Retinal pigment epithelial cell (primary cell): Measurements from ENCODE around the gene TDO2.

ENCODE experiments used
- DNase-seq: peaks from one replicate; pipeline ENCODE4 v3.0.0-alpha.2; 2010; ENCODE audit warnings: low read depth
- H3K4me3 ChIP-seq: 2 replicates; pipeline ENCODE4 v1.5.1; 2011; ENCODE audit warnings: mild to moderate bottlenecking, low read length, control low read depth, moderate library complexity
- TF ChIP-seq, protein P1 (sequence below): conservative IDR thresholded peaks from 2 replicates; pipeline ENCODE4 v1.5.1; 2011; ENCODE audit warnings: low read depth, low read length, control low read depth, inconsistent platforms

TDO2 gene

DNA sequence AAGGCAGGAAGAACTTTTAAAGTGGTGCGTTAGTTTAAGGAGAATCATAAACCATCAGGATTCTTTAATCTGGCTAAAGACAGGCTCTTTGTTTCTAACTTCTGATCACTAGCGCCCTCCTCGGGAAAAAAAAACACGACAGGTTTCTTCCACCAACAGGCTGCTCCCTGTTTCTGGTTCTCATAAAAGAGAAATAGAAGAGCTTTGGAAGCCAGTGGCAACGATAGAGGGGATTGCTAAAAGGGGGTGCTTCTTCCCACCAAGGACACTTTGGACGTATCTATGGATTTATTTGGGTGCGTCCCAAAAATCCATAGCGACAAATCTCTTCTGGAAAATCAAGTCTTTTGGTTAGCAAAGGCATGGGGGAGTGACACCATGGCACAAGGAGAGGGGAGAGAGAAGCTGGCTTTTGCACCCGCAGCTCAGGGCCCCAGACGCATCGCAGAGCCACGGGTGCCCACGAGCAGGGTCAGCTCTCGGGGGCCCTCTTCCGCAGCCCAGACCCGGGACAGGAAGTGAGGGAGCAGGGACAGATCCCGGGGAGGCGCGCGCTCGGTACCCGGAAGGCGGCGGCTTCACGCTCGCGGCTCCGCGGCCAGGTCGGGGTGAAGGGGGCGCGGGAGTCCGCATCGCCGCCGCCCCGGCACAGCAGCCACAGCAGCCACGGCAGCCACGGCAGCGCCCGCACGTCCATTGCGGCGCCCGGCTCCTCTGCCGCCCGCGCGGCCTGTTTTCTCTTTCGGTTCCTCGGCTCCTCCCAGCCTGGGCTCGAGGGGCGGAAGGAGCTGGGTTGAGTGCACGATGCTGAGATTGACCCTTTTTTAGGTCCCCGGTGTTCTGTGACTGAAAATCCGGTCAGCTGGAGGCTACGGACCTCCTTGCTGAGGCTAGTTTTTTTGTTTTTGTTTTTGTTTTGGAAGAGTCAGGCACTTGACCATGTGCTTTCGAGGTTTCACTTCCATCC, 49.9 kb downstream of the TDO2 start, which contains the start of gene CTSO:
Gene CTSO (minus strand): TSS at position 716 of the 967 bp plus-strand sequence. CDS start 19 bp downstream, at position 697.
- no peak for DNase-seq
- H3K4me3 ChIP-seq: peak within 1 kb of the TSS; percentile 64

DNA sequence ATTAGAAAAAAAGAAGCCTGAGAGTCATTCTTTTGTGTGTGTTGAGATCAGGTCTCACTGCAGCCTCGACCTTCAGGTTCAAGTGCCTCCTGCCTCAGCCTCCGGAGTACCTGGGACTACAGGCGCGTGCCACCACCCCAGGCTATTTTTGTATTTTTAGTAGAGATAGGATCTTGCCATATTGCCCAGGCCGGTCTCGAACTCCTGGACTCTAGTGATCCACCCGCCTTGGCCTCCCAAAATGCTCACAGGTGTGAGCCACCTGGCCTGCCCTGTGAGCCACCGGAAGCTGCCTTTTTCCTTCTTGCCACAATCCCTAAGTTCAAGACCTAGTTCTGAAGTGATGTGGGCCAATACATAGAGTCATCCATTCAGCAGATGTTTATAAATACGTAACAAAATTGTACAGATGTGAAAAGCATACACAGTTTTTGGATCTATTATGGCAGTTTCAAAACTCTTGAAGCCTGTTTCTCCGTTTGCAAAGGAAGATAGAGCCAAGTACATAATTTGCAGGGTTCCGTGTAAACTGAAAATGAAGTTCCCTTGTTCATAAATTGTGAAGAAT, 50.7 kb downstream of the TDO2 start:
- peak overlapping the region; percentile 64 for H3K4me3 ChIP-seq
- TF ChIP-seq, protein P1, sequence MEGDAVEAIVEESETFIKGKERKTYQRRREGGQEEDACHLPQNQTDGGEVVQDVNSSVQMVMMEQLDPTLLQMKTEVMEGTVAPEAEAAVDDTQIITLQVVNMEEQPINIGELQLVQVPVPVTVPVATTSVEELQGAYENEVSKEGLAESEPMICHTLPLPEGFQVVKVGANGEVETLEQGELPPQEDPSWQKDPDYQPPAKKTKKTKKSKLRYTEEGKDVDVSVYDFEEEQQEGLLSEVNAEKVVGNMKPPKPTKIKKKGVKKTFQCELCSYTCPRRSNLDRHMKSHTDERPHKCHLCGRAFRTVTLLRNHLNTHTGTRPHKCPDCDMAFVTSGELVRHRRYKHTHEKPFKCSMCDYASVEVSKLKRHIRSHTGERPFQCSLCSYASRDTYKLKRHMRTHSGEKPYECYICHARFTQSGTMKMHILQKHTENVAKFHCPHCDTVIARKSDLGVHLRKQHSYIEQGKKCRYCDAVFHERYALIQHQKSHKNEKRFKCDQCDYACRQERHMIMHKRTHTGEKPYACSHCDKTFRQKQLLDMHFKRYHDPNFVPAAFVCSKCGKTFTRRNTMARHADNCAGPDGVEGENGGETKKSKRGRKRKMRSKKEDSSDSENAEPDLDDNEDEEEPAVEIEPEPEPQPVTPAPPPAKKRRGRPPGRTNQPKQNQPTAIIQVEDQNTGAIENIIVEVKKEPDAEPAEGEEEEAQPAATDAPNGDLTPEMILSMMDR: no peak
- no peak for DNase-seq

More for the DNA sequence above, 49.9 kb downstream of the TDO2 start, which contains the start of gene CTSO:
- TF ChIP-seq, protein P1: peak; percentile 60

DNA sequence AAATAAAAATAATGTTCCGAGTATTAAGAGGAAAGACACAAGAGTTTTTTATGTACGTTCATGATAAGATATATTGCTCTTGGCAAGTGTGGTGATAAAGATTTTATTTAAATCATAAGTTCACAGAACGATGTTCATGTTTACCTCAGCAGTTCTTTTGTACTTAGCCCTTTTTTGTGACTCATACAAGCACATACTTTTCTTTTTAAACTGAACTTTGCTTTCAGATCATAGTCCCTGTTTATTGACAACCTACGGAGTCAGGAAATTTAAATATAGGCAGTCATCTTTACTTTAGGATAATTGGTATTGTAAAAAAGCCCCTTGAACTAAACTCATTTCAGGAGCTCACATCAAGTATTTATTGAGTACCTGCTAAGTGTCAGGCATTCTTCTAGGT, 51.4 kb downstream of the TDO2 start:
- no peak overlapping the region for H3K4me3 ChIP-seq
- DNase-seq: no peak
- TF ChIP-seq, protein P1: no peak

DNA sequence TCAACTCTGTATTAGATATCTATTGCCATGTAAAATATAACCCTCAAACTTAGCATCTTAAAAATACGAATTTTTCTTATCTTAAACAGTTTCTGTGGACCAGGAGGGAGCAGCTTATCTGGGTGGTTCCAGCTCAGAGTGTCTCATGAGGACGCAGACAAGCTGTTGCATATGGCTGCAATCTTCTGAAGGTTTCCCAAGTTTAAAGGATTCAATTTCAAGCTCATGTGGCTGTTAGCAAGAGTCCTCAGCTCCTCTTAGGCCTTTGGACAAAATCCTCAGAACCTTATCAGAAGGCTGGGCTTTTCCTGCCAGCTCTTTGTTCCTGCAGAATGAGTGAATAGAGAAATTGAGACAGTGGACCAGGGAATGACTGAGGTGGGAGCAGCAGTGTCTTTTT, 53.0 kb downstream of the TDO2 start:
- no peak for DNase-seq
- TF ChIP-seq, protein P1: no peak
- H3K4me3 ChIP-seq: no peak overlapping the region

DNA sequence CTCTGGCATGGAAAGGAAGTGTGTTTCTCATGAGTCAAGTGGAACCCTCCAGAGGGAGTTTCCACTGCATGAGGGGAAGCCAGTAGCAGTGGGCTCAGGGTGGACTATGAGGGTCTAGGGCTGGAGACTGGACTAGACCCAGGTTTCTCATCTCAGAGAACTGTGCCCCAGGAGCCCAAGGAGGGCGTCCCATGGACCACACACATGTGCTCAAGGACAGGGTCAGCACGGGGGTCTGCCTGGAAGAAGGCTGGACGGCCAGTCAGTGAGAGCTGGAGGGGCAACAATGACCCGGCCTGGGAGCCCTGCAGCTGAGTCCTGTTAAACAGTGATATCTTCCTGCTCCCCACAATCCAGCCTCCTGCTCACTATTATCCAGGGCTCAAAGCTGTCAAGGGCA, 55.9 kb downstream of the TDO2 start:
- H3K4me3 ChIP-seq: no peak overlapping the region
- no peak for DNase-seq
- TF ChIP-seq, protein P1: no peak

DNA sequence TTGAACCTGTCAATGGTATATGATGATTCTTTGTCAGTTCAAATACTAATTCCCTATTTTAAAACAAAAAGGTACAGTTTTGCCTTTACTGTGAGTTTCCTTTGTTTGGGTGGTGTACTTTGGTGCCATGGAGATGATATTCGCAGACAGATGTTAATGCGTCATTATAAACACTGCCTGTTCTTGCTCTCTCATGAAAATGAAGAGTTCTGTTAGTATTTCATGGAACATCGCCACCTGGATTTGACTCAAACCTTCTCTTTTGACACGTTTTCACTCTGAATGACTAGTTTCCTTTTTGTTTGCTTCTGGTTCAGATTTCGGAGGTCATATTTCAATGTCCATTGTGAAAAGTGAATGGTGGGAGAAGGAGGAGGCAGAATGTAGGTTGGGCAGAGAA, 57.0 kb downstream of the TDO2 start:
- H3K4me3 ChIP-seq: no peak overlapping the region
- DNase-seq: no peak
- TF ChIP-seq, protein P1: no peak
